Natural killer cell (primary cell): ENCODE data around the gene POLE4. TPM values are rescaled to one million over a fixed set of nuclear protein-coding genes. Genes with fewer than 3 reads are reported as not detected.

Experiments used
- ATAC-seq, 3 donors: fragments of 150-1000 bp in 2 of 3; fragments of 200-7000 bp in 1 of 3; cut with Tn5 transposase; 1 replicate in 1 of 3; 2 replicates in 2 of 3; pipeline ENCODE4 v1.10.0; 2021; ENCODE audit warnings: mild to moderate bottlenecking in 2 of 3, moderate library complexity in 2 of 3
- DNase-seq, 2 donors: peaks; one replicate each; pipeline versions ENCODE4 v3.0.0 to v3.0.0-alpha.2; 2013 to 2021; ENCODE audit warnings: mixed read lengths in 1 of 2
- H3K27ac ChIP-seq: one replicate; pipeline ENCODE4 v1.5.1; 2013; ENCODE audit warnings: mild to moderate bottlenecking, low read length
- H3K27me3 ChIP-seq: one replicate; pipeline ENCODE4 v1.6.1; 2013; ENCODE audit warnings: low read length; ENCODE audit not compliant: control insufficient read depth, insufficient read depth
- H3K36me3 ChIP-seq: one replicate; pipeline ENCODE4 v1.6.1; 2013; ENCODE audit warnings: low read length; ENCODE audit not compliant: control insufficient read depth, insufficient read depth
- H3K4me1 ChIP-seq: one replicate; pipeline ENCODE4 v1.6.1; 2013; ENCODE audit warnings: low read length; ENCODE audit not compliant: control insufficient read depth, insufficient read depth
- H3K4me3 ChIP-seq: one replicate; pipeline ENCODE4 v1.5.1; 2013; ENCODE audit warnings: low read length
- H3K9me3 ChIP-seq: one replicate; pipeline ENCODE4 v1.6.1; 2013; ENCODE audit warnings: low read length; ENCODE audit not compliant: control insufficient read depth, insufficient read depth
- H3K27ac Mint-ChIP-seq, 2 donors: one replicate each; pipeline ENCODE4 v1.8.0; 2022; ENCODE audit warnings: mild to moderate bottlenecking in 2 of 2, mixed read lengths in 2 of 2, moderate library complexity in 1 of 2
- H3K27me3 Mint-ChIP-seq, 2 donors: one replicate each; pipeline ENCODE4 v1.8.0; 2022; ENCODE audit warnings: low read depth in 2 of 2, mixed read lengths in 2 of 2
- H3K36me3 Mint-ChIP-seq: one replicate; pipeline ENCODE4 v1.8.0; 2022; ENCODE audit warnings: mixed read lengths
- H3K4me1 Mint-ChIP-seq, 2 donors: one replicate each; pipeline ENCODE4 v1.8.0; 2022; ENCODE audit warnings: mixed read lengths in 2 of 2
- H3K4me3 Mint-ChIP-seq: one replicate; pipeline ENCODE4 v1.8.0; 2022; ENCODE audit warnings: mild to moderate bottlenecking, moderate library complexity, mixed read lengths
- H3K9me3 Mint-ChIP-seq, 2 donors: one replicate each; pipeline ENCODE4 v1.8.0; 2022; ENCODE audit warnings: mixed read lengths in 2 of 2
- CTCF ChIP-seq: fragments of 200-600 bp; IDR thresholded peaks from one replicate; pipeline ENCODE4 v1.8.0; 2022; ENCODE audit warnings: antibody characterized with exemption
- WGBS: methylation state at CpG from one replicate; pipeline ENCODE4 v1.1.7; 2013; ENCODE audit warnings: missing lambda C conversion rate; ENCODE audit not compliant: insufficient coverage; 5-methylcytosine and 5-hydroxymethylcytosine counted together
- intact Hi-C: fragments of 100-400 bp; cut with micrococcal nuclease; formaldehyde crosslinking; loops from one replicate; pipeline ENCODE4 v1.14.2; 2022
- total RNA-seq, 4 donors: library from RNA; stranded (reverse); fragments of 120-200 nt in 1 of 4; gene quantifications; one replicate each; pipeline versions ENCODE4 v1.2.3 to v1.2.4, GENCODE V29; 2013 to 2022

Gene POLE4
- total RNA-seq, 3 donors from 2014 or later (not counting 1 experiment from before 2014, with no cell fraction given): 31.1 to 35.3 (median 34.4) TPM

DNA sequence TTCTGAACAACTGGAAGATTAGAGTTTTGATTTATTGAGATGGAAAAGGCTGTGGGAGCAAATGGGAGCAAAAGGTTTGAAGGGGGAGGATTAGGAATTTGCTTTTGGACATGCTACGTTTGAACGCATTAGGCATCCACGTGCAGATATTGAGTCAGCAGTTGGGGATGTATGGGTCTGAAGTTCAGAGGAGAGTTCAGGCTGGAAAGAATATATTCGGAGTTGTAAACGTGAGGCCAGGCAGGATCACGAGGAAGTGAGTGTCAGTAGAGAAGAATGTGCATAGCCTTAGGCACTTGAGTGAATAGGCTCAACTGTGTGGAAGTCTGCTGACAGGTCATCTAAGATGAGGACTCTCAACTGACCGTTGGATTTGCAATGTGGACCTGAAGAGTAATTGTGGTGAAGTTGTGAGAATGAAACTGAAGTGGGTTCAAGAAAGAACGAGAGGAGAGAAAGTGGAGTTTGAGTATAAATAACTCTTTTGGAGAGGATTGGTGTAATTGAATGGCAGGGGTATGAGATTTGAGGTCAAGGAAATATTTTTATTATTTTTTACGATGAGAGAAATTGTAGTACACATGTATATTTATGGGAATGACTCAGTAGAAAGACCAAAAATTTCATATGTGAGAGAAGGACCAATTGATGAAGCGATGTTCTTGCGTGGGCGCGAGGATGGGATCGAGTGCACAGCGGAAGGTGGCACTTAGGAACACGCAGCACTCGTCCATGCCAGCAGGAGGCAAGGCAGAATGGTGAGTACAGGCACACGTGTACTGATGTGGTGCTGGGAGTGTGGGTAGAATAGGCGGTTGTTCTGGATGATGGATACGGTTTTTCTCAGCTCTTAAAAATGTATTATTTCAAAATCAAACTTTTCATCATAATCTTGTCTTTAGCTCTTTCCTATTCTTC, 40.5 kb upstream of the POLE4 start:
- no peak for TF ChIP-seq CTCF
- H3K4me1 ChIP-seq: peaks cover 28% of the 10 kb centered on the region
- Mint-ChIP-seq H3K4me1 (peaks cover 28 to 35% of the 10 kb centered on the region in 2 donors), H3K36me3 (no peaks in the 10 kb centered on the region), H3K27me3 (peaks cover 29 to 42% of the 10 kb centered on the region in 2 donors), H3K4me3 (no peak overlapping the region), H3K27ac (no peak overlapping the region), H3K9me3 (no peaks in the 10 kb centered on the region)
- ATAC-seq (no peak), DNase-seq (no peak)
- no peaks in the 10 kb centered on the region for H3K27me3 ChIP-seq
- no peak overlapping the region for H3K27ac ChIP-seq
- no peaks in the 10 kb centered on the region for H3K36me3 ChIP-seq
- no peaks in the 10 kb centered on the region for H3K9me3 ChIP-seq
- 88% methylated on average over 17 of the region's 20 CpGs for WGBS
- intact Hi-C loops: loop anchor here (5.0 kb wide), 1 partner anchor 709 kb away; no protein-coding TSS in a partner anchor
- H3K4me3 ChIP-seq: no peak overlapping the region

DNA sequence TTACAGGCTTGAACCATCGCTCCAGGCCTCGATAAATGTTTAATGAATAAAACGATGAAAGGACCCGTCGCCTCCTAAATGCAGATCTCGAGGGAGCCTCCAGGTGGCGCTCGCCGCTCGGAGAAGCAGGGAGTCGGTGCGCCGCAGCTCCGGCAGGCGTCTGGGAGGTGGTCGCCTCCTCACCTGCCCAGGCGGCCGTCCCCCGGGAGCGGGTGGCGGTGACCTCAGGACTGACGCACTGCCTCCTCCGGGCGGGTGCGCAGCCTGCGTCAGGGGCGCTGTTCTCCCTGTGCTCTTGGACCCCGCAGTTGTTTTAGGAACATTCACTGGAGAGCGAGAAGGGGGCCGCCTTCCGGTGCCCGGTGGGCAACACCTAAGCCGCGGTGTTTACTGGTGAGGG, 38.6 kb upstream of the POLE4 start:
- 5% methylated on average over 34 of the region's 34 CpGs for WGBS
- intact Hi-C loops: loop anchor here (1.0 to 5.0 kb wide), 3 partner anchors 484 to 707 kb away; no protein-coding TSS in a partner anchor
- H3K27ac ChIP-seq: no peak overlapping the region
- H3K36me3 ChIP-seq: no peaks in the 10 kb centered on the region
- Mint-ChIP-seq H3K4me1 (peaks cover 19 to 29% of the 10 kb centered on the region in 2 donors), H3K36me3 (no peaks in the 10 kb centered on the region), H3K27ac (no peak overlapping the region), H3K9me3 (no peaks in the 10 kb centered on the region), H3K27me3 (peaks cover 20 to 29% of the 10 kb centered on the region in 2 donors), H3K4me3 (no peak overlapping the region)
- H3K4me1 ChIP-seq: peaks cover 28% of the 10 kb centered on the region
- no peaks in the 10 kb centered on the region for H3K27me3 ChIP-seq
- ATAC-seq (peak; percentile 60 to 75 (median 71)), DNase-seq (peak; percentile 70 to 82)
- peak; percentile 89 for TF ChIP-seq CTCF
- no peaks in the 10 kb centered on the region for H3K9me3 ChIP-seq
- H3K4me3 ChIP-seq: no peak overlapping the region

GRCh38 chr2:74921236-74921736, 37.2 kb upstream of the POLE4 start:
- Mint-ChIP-seq H3K27me3 (peaks cover 18 to 24% of the 10 kb centered on the region in 2 donors), H3K27ac (no peak overlapping the region), H3K4me3 (no peak overlapping the region), H3K9me3 (no peaks in the 10 kb centered on the region), H3K36me3 (no peaks in the 10 kb centered on the region), H3K4me1 (peaks cover 6 to 16% of the 10 kb centered on the region in 2 donors)
- DNase-seq (no peak), ATAC-seq (no peak)
- no peak for TF ChIP-seq CTCF
- no peaks in the 10 kb centered on the region for H3K36me3 ChIP-seq
- no peak overlapping the region for H3K4me3 ChIP-seq
- H3K9me3 ChIP-seq: no peaks in the 10 kb centered on the region
- peaks cover 15% of the 10 kb centered on the region for H3K4me1 ChIP-seq
- WGBS: 87% methylated on average over 2 of the region's 2 CpGs
- H3K27ac ChIP-seq: no peak overlapping the region
- intact Hi-C loops: no loop called here
- H3K27me3 ChIP-seq: no peaks in the 10 kb centered on the region
